HG02840 (cell line): Measurements from ENCODE around the gene RNF207.
A peak's percentile ranks its signal among the peaks of the same experiment; 100 is the strongest.

Source experiments
- ATAC-seq: cut with Tn5 transposase; IDR thresholded peaks from one replicate; pipeline ENCODE4 v1.9.1; 2021; ENCODE audit warnings: mild to moderate bottlenecking, moderate library complexity, moderate number of reproducible peaks; ENCODE audit not compliant: unreplicated experiment, low FRiP score

The RNF207 gene

GRCh38 chr1:6224718-6225117 lies 18.8 kb downstream of the RNF207 start:
- ATAC-seq = no peak

GRCh38 chr1:6225651-6226050 lies 19.7 kb downstream of the RNF207 start:
- ATAC-seq = no peak

DNA sequence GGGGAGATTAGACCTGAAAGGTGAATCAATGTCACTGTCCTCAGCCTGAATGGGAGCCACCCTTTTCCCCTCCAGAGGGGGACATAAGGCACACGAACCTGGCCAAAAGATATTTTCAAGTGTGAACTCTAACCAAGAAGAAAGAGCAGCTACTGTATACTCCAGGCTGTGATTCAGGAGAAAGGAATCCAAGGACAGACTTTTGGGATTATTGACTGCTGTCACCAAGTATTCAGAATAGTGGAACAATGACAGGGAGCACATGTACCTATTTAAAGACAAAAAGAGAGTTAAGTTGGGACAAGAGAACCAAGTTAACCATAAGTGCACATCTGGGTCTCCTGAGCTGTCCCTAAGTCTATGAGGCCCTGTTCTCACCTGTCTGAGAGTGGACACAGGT lies 27.5 kb downstream of the RNF207 start:
- no peak for ATAC-seq

DNA sequence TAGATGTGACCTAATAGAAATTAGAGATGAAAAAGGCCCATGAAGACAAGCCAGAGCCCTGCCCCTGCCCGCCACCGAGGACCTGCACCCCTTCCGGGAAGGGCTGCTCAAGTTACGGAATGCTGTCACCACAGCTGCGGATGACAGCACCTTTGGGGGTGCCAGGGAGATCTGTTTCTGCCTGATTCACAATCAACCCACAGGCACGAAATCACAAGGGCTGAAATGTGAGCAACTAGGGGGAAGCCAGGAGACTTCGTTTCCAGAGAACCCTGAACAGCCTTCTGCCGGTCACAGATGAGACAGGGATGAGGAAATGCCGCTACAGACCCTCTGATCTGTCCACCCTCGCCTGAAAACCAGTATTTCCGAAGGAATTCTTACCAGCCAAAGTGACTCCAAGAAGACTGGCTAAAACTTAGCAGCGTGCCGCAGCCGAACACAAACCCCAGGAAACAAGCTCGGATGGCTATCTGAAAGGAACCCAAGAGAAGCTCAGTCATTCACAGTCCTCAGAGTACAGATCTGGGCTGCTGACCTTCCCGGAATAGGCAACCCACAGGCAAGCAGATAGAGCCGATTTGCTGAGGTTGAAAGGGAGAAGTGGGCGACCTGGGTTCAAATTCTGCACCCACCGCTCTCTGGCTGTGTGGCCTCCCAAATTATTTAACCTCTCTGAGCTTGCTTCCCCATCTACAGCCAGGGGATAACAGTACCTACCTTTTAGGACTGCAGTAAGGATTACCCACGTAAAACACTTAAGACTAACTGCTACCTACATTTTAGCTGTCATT lies 28.8 kb downstream of the RNF207 start:
- no peak for ATAC-seq

DNA sequence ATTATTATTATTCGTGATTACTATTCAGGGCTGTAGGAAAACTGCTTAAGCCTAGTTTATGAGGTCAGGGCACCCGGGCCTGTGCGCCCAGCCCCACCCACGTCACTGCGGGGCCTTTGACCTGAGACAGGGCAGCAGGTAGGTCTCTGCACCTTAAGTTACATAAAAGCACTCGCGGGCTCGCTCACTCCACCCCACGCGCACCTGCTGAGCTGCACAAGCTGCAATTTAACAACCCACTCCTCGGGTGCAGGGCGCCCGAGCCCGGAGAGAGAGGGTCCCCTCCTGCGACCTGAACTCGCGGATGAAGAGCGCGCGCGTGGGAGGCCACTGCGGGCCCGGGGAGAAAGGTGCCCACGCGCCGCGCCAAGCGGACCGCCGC lies 29.4 kb downstream of the RNF207 start:
- ATAC-seq = peak; percentile 8

DNA sequence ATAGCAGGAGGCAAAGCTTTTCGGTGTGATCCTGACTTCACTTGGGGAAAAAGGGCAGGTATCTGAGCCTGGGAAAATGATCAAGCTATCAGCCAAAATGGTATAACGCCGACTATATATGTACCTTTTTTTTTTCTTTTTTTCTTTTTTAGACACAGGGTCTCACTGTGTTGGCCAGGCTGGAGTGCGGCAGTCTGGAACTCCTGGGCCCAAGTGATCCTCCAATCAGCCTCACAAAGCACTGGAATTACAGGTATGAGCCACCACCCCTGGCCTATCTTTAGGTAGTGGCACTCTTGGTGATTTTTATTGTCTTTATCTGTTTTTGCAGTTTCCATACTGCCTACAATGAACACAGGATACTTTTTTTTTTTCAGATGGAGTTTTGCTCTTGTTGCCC lies 31.2 kb downstream of the RNF207 start:
- ATAC-seq = no peak

DNA sequence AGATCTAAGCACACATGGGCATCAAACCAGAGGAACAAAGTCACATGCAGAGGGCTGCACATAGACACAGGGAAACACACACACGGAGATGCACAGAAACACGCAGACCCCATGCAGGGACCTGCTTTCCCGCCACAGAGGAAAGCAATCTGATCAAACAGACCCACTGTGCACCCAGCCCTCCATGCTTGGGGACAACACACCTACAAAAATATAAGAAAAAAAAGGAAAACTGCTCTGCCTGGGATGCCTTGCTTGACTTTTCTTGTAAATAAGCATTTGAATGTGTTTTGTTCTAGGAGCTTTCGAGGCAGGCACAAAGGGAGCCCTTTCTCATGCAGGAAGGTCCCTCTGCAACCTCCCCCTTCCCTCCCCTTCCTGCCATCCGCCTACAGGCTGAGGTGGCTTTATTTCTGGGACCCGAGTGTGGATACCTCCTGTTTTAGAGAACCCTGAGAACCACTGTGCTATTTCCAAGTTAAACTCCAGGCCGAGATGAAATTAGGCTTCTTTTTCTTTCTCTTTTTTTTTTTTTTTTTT lies 33.4 kb downstream of the RNF207 start:
- no peak for ATAC-seq

DNA sequence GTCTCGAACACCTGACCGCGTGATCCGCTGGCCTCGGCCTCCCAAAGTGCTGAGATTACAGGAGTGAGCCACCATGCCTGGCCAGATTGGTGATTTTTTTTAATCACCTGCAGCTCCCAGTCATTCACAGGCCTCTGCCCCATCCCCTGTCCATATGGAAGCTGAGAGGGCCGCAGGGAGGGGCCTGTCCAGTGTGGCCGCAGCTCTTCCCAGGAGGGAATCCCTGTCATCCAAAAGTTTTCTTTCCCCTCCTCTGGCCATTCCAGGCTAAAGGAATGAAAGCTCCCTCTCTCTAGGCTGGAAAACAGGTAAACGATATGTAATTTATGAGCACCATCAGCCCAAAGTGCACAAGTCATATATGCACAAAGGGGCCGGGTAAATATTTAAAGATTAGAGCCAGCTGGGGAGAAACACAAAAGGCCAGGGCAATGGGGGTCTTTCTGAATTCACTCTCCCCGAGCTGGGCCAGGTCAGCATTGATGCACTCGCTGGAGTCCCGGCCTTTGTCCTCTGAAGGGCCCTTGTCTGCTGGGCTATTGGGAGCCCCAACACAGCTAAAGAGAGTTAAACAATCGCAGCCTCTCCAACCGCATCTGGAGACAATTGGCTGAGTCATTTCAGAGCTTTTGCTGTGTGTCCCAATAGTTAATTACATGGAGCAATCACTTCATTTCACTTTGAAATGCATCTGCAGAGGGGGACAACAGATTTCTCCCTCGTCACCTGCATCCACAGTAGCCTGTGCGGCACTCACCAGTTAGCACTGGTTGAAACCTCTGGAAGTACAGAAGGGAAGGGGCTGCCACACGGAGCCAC lies 34.2 kb downstream of the RNF207 start:
- no peak for ATAC-seq

DNA sequence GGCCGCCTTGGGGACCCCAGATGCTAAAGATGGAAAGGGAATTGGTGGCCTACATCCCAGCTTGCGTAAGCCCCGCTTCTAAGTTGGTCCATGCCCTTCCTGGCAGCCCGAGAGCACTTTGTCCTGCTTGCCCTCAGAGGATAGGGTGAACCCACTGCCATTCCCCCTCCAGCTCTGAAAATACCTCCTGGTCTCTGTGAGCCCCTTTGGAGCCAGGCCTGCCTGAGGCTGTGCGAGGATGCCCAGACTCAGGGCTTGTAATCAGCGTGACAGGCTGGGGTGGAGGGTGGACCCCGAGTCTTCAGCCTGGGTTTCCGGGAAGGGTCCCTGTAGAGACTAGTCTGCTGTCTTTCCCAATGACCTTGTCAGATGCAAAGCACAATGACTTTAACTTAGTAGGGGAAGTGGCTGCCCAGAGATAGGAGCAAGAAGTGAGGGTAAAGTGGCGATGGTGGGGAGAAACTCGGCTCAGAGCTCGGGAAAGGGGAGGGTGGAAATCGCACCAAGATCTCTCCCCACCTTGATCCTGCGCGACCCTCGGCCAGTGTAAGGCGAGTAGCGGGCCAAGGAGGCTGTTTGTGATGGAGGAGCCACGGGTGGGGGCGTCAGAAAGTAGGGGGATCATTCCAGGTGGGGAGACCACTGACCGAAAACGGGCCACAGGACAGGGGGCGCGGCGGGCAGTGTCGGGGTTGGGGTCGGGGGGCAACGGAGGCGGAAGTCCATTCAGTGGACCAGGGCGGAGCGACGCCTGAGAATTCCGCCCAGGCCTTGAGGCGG lies 35.4 kb downstream of the RNF207 start:
- ATAC-seq = no peak

DNA sequence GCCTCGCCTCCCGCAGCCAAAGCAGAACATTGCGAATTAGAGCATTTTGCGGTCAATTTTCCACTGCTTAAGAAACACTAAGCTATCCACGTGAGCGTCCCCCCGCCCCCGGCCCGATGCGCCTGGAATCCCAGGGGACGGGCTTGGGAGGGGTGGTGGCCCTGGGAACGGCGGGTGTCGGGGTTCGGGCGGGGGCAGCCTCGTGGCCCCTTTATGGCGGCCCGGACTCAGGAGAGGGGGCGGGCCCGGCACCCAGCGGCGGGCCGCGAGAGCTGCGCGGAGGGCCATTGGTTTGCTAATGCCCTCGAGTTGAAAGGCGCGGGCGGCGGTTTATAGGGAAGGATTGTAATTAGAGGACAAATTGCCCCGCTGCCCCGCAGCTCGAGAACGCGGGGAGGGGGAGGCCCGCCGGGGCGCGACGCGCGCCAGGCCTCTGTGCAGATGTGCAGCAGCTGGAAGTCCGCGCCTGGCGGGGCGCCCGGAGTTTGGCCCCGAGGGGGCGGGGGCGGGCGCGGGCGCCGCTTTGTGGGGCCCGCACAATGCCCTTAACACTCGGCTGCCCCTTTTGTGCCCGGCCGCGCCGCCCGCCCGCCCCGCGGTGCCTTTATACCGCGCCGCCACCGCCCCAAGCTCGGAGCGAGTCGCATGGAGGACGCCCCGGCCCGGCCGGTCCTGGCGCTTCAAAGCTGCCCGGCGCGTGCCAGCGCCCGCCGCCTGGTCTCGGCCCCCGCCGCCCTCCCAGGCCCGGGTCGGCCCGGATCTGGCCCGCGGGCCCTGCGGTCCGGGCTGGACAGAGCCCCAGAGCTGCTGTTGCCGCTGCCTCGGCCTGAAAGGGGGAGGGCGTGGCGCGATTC lies 36.2 kb downstream of the RNF207 start:
- no peak for ATAC-seq

- no peak for ATAC-seq
These were observed 37.3 kb downstream of the RNF207 start for GRCh38 chr1:6243053-6243834.

GRCh38 chr1:6243993-6244392 lies 38.1 kb downstream of the RNF207 start, which contains the start of gene HES3:
HES3 (plus strand) TSS chr1:6244179; CDS start chr1:6244366, 187 bp downstream.
- ATAC-seq = no peak

DNA sequence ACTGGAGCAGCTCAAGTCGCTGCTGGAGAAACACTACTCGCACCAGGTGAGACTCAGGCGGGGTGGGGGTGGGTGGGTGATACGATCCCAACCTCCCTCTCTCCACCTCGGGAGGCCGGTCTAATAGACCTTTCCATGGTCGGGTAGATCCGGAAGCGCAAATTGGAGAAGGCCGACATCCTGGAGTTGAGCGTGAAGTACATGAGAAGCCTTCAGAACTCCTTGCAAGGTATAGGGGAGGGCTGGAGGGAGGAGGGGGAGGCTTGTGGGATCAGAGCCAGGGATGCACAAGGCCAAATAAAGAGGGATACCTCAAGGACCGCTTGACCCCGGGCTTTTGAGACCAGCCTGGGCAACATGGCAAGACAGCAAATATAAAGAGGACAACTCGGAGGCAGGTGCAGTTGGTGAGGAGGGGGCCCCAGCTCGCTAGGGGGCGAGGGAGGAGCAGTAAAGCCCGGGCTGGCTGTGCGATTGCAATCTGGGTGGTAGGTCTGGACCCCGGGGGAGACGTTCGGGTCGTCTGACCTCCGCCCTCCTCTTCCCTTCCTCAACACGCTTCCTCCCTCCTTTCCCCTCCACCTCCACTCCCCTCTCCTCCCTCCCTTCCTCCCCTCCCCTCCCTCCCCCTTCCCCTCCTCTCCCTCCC lies 38.6 kb downstream of the RNF207 start:
- no peak for ATAC-seq

- ATAC-seq = no peak
These were observed 39.4 kb downstream of the RNF207 start for GRCh38 chr1:6245086-6245868.

DNA sequence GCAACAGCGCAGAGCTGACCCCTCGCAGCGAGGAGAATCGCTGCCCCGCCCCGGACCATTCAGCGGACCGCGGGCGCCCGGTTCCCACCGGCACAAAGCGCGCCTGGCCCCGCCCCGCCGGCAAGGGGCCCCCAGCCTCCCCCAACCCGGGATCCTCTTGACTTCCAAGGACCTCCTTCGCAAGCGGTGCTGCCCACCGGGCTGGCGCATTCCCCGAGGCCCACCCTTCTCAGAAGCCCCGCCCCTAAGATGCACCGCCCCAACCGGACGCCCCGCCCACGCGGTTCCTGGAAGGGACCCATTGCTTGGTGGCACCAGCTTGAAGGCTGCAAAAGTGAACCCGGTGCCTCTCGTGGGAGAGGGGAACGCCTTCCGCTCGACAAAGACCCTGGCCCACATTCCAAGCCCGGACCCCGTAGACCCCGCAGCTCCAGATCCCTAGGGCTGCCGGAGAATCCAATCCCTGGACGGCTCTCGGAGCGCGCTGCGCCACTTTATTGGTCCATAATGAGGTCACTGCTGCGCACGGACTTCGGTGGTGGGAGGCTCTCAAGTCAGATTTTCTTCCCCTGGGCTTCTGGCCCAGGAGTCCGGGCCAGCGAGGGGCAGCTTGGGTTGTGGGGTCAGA lies 40.1 kb downstream of the RNF207 start:
- ATAC-seq = no peak

DNA sequence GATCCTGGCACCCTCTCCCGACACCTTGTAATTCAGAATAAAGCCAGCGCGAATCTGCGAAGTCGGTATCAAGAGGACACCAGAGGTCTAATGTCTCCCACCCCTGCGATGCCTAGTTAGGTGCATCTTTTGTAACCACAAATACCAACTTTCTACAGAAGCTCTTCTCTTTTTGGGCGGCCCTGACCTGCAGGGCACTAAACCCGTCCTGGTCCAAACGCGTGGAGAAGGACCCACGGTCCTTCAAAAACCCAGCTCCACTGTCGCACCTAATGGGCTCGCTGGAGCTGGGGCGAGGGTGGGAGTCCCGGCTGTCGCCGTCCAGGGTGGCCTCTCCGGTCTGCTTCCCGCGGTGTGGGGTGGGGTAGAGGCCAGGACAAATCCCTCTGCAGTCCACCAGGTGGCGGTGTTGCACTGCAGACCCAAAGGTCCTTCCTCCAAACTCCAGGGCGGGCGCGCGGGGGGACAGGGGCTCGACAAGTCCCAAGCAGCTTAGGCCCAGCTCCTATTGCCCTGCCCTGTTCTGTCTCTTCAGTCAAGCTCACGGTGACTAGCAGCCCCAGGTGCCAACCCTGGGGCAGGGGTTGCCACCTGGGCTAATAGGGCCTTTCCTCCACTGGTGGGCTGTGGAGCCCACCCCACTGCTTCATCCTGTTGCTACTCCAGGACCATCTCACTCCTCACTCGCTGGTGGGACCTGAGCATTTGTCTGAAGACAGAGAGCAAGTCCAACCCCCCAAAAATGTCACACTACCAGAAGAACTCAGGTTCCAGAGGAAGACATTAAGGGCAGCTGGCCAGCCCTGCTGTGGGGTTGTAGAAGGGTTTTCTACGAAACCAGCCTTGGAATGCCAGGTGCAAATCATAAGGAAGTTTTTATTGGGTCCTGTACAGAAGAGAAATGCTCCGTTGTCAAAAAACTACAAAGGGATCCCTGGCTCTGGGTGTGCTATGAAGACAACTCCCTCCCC lies 40.9 kb downstream of the RNF207 start:
- no peak for ATAC-seq
